GM06990 (cell line): ENCODE measurements around the gene FARP2.

ENCODE experiments used
- DNase-seq: peaks from one replicate; pipeline ENCODE4 v3.0.0-alpha.2; 2011; ENCODE audit not compliant: insufficient read length; ENCODE audit errors: extremely low read depth
- H3K27me3 ChIP-seq: replicated peaks from 2 replicates; pipeline ENCODE4 v1.6.0; 2011; ENCODE audit warnings: low read length; ENCODE audit not compliant: control insufficient read depth, insufficient read depth
- H3K36me3 ChIP-seq: 2 replicates; pipeline ENCODE4 v1.5.1; 2011; ENCODE audit warnings: low read length; ENCODE audit not compliant: control insufficient read depth, insufficient read depth
- H3K4me3 ChIP-seq: replicated peaks from 2 replicates; pipeline ENCODE4 v1.5.1; 2011; ENCODE audit warnings: low read depth, mild to moderate bottlenecking, control low read depth, low read length
- TF ChIP-seq, protein P1 (sequence below): IDR thresholded peaks from 2 replicates; pipeline ENCODE4 v1.5.1; 2011; ENCODE audit warnings: low read length, control low read depth, mild to moderate bottlenecking, inconsistent platforms; ENCODE audit not compliant: insufficient read depth, poor library complexity, severe bottlenecking

Gene FARP2

DNA sequence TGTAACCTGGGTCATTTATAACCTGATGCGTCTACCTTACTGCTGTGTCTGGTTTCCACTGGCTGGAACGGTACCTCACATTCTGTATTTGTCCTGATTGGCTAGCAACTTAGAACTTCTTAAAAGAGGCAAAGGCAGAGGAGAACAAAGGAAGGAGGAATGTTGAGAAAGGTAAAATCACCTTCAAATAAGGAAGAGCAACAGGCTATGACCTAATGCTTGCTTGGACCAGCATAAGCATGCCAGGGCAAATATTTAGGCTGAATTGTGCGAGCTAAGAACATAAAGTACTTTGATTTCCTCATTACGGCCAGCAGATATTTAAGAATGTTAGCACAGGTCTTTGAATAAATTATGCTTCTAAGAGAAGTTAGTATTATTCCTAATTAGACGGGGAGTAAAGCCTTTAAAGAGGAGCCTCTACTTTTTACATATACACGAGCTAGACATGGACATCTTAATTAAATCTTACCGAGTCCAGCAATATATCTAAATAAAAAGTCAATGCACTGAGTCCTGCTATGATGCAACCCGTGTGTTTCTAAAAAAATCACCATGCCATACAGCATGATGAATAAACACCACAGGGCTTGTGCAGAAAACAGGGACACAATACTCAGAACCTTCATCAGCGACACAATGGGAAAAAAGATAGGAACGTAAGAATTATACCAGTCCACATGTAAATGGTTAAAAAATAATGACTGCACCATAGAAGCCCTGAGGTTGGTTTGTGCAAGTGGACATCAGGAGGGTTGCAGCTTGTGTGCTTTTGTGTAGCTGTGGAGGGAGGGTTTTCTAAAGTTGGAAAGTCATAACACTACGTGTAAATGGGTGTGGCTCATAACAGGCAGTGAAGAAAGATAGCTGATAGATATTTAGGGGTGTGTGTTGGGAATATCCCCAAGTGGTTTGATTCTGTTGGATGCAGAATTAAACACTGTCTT lies 26.1 kb upstream of the FARP2 start:
- no peaks in the 10 kb centered on the region for H3K27me3 ChIP-seq
- DNase-seq = no peak
- H3K36me3 ChIP-seq = peaks cover 11% of the 10 kb centered on the region
- H3K4me3 ChIP-seq = no peak overlapping the region
- TF ChIP-seq, protein P1, sequence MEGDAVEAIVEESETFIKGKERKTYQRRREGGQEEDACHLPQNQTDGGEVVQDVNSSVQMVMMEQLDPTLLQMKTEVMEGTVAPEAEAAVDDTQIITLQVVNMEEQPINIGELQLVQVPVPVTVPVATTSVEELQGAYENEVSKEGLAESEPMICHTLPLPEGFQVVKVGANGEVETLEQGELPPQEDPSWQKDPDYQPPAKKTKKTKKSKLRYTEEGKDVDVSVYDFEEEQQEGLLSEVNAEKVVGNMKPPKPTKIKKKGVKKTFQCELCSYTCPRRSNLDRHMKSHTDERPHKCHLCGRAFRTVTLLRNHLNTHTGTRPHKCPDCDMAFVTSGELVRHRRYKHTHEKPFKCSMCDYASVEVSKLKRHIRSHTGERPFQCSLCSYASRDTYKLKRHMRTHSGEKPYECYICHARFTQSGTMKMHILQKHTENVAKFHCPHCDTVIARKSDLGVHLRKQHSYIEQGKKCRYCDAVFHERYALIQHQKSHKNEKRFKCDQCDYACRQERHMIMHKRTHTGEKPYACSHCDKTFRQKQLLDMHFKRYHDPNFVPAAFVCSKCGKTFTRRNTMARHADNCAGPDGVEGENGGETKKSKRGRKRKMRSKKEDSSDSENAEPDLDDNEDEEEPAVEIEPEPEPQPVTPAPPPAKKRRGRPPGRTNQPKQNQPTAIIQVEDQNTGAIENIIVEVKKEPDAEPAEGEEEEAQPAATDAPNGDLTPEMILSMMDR = no peak

DNA sequence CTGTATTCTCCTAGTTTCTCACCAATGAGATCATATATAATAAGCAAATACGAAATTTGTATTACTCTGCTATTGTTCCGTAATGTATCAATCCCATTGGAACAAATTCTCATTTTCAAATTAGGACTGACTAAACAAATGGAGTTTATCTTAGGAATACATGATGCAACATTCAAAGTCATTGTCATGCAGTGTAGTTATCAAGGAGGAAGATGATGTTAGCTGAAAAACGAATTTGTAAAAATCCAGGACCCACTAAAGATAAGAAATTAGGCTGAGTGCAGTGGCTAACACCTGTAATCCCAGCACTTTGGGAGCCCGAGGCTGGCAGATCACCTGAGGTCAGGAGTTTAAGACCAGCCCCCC lies 25.5 kb upstream of the FARP2 start:
- Histone ChIP-seq H3K27me3 (no peaks in the 10 kb centered on the region), H3K4me3 (no peak overlapping the region), H3K36me3 (peaks cover 11% of the 10 kb centered on the region)
- TF ChIP-seq, protein P1 = no peak
- no peak for DNase-seq

GRCh38 chr2:241334813-241335212 lies 21.3 kb upstream of the FARP2 start:
- Histone ChIP-seq H3K4me3 (no peak overlapping the region), H3K36me3 (peaks cover 7% of the 10 kb centered on the region), H3K27me3 (no peaks in the 10 kb centered on the region)
- DNase-seq = no peak
- TF ChIP-seq, protein P1 = no peak

DNA sequence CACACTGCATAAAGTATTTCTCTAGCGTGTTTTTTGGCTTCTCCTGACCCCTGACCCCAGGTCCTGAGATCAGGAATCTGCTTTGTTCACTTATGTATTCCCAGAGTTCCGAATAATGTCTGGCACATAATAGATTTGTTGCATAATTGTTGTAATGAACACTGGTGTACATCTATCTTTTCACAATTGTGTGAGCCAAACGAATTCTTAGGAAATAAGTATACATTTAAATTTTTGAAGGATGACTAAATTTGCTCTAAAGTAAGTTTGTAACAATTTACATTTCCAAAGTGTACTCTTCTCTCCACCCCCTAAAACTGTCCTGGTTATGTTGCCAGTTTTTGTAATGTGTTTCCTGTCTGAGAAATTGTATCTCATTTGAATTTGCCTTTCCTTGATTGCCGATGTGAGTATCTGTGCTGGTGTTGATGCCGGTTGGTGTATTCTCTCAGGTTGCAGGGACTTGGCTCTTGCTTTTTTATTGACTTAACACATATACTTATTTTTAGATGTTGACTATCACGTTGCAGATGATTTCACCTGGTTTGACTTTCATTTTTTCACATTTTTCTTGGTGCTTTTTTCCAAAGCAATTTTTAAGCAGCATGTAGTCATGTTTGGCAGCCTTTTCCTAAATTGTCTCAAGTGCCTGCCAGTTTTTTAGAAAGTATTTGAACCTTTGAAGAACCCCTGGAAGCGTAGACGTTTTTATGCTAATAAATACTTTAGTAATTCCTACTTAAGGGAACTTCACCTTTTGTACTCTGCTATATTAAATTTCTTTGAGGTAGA lies 16.1 kb upstream of the FARP2 start:
- no peak overlapping the region for H3K4me3 ChIP-seq
- H3K27me3 ChIP-seq = no peaks in the 10 kb centered on the region
- H3K36me3 ChIP-seq = peaks cover 30% of the 10 kb centered on the region
- TF ChIP-seq, protein P1 = no peak
- no peak for DNase-seq

GRCh38 chr2:241340631-241341163 lies 15.4 kb upstream of the FARP2 start:
- Histone ChIP-seq H3K36me3 (peaks cover 34% of the 10 kb centered on the region), H3K4me3 (no peak overlapping the region), H3K27me3 (no peaks in the 10 kb centered on the region)
- no peak for DNase-seq
- TF ChIP-seq, protein P1 = no peak
